Measurements from ENCODE around the gene SLC12A5. TPM values are rescaled to one million over a fixed set of nuclear protein-coding genes. Genes with fewer than 3 reads are reported as not detected.
A peak's percentile ranks its signal among the peaks of the same experiment; 100 is the strongest.

Gene SLC12A5
- total RNA-seq, 2 experiments from 2014 or later, result 3.8 to 11.0 TPM

- Histone ChIP-seq H2AFZ (ENCODE audit: low read length) (no peak overlapping the region; the same call in 1 of the 2 replicates), H3K4me1 (ENCODE audit: insufficient read depth, low read length, poor library complexity, severe bottlenecking) (peaks cover 35% of the 10 kb centered on the region), H3K4me3 (ENCODE audit: low read depth, low read length, poor library complexity, severe bottlenecking) (peak overlapping the region; percentile 81), H4K20me1 (ENCODE audit: insufficient read depth, low read length) (peaks cover 41% of the 10 kb centered on the region), H3K9me2 (ENCODE audit: insufficient read depth, low read length) (no peaks in the 10 kb centered on the region), H3K79me2 (ENCODE audit: insufficient read depth, low read depth, low read length) (peaks cover 58% of the 10 kb centered on the region), H3K27ac (ENCODE audit: low read depth, low read length, poor library complexity, severe bottlenecking) (peak overlapping the region; percentile 60), H3K4me2 (ENCODE audit: low read length) (peak overlapping the region; percentile 93), H3K9me3 (ENCODE audit: low read length) (no peaks in the 10 kb centered on the region), H3K36me3 (ENCODE audit: insufficient read depth, low read length) (peaks cover 8% of the 10 kb centered on the region; the same call in 1 of the 2 replicates)
- peak; percentile 61 for DNase-seq (ENCODE audit: low spot score)
- POLR2A ChIA-PET, result interaction anchor here (0.7 kb wide), 1 partner anchor 246 kb away, joined by 3 read pairs; no protein-coding TSS in a partner anchor
- CTCF ChIA-PET (ENCODE audit: unreplicated experiment), result no interaction called here
- TF ChIP-seq EZH2phosphoT487 (IDR thresholded peaks at IDR 0.05; ENCODE audit: borderline replicate concordance, low read depth, low read length), result no peak
- peak; percentile 44; the same call in 1 of the 2 replicates for TF ChIP-seq CTCF (conservative IDR thresholded peaks at IDR 0.05; ENCODE audit: low read length)
- intact Hi-C loops (cut with micrococcal nuclease; ENCODE audit: unreplicated experiment), result loop anchor here (1.0 to 2.0 kb wide), 3 partner anchors 30 to 116 kb away; partner anchors contain the start of genes CD40 and ZNF335
- no TSS peak for BruUV-seq (replicated peaks)
Measured at GRCh38 chr20:46088409-46089166, 59.6 kb downstream of the SLC12A5 start.

GRCh38 chr20:46089167-46089416 is 60.1 kb downstream of the SLC12A5 start:
- DNase-seq (ENCODE audit: low spot score), result no peak
- H3K36me3 ChIP-seq (ENCODE audit: insufficient read depth, low read length), result peaks cover 8% of the 10 kb centered on the region; the same call in 1 of the 2 replicates
- CTCF ChIA-PET (ENCODE audit: unreplicated experiment), result no interaction called here
- H3K4me2 ChIP-seq (ENCODE audit: low read length), result peak overlapping the region; percentile 93
- H3K4me1 ChIP-seq (ENCODE audit: insufficient read depth, low read length, poor library complexity, severe bottlenecking), result peaks cover 35% of the 10 kb centered on the region
- H3K9me2 ChIP-seq (ENCODE audit: insufficient read depth, low read length), result no peaks in the 10 kb centered on the region
- H3K9me3 ChIP-seq (ENCODE audit: low read length), result no peaks in the 10 kb centered on the region
- TF ChIP-seq CTCF (conservative IDR thresholded peaks at IDR 0.05; ENCODE audit: low read length) (no peak), EZH2phosphoT487 (IDR thresholded peaks at IDR 0.05; ENCODE audit: borderline replicate concordance, low read depth, low read length) (no peak)
- H3K79me2 ChIP-seq (ENCODE audit: insufficient read depth, low read depth, low read length), result peaks cover 53% of the 10 kb centered on the region
- intact Hi-C loops (cut with micrococcal nuclease; ENCODE audit: unreplicated experiment), result loop anchor here (1.0 to 2.0 kb wide), 3 partner anchors 30 to 117 kb away; partner anchors contain the start of genes CD40 and ZNF335
- no peak overlapping the region; the same call in 1 of the 2 replicates for H2AFZ ChIP-seq (ENCODE audit: low read length)
- POLR2A ChIA-PET, result no interaction called here
- H3K27ac ChIP-seq (ENCODE audit: low read depth, low read length, poor library complexity, severe bottlenecking), result peak overlapping the region; percentile 60
- peaks cover 39% of the 10 kb centered on the region for H4K20me1 ChIP-seq (ENCODE audit: insufficient read depth, low read length)
- no TSS peak for BruUV-seq (replicated peaks)
- peak overlapping the region; percentile 81 for H3K4me3 ChIP-seq (ENCODE audit: low read depth, low read length, poor library complexity, severe bottlenecking)
